GM21447 (cell line): ENCODE measurements around the gene NCKIPSD.
"Not testable (repeated sequence)": the region's sequence is repeated elsewhere in the genome, so short reads cannot be mapped to it uniquely, and the experiment has no call there.

Experiments used
- ATAC-seq: cut with Tn5 transposase; IDR thresholded peaks from one replicate; pipeline ENCODE4 v1.9.1; 2021; ENCODE audit not compliant: unreplicated experiment

NCKIPSD gene

DNA sequence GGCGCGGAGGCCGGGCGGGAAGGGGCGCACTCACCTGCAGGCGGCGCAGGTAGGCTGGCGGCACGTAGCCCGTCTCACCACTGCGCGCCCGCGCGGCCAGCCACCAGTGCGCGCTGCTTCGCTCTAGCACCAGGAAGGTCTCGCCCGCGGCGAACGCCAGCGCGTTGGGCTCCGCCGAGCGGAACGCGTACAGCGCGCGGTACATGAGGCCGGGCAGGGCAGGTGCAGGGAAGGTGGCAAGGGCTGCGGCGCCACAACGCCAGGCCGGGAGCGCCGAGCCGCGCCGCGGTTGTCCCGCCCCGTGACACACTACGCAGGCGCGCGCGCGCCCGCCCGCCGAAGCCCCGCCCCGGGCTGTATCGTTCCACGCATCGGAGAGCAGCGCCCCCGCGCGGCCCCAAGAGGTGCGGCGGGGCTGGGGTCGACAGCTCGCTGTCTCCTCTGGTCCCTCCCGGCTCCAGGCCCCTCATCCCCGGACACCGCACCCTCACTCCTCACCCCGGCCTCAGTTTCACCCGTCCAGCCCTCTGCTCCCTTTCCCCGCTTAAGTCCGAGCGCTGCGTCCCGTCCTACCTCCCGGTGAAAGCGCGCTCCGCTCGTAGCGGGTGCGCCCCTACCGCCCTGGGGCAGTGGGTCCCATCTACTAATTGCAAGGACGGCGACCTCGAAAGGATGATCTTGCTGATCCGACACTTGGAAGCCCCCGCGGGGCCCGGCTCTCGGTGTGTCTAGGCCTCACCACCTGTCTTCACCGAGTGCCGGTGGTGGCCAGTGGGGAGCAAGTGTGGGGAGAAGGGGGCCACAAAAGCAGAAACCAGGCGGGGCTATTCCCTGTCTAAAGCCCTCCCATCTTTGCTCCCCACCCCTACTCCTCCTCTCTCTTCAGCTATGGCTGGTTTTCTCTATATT is at the start of gene NCKIPSD:
NCKIPSD (minus strand) TSS at position 313 of the 909 bp plus-strand sequence; CDS start at position 205, 108 bp downstream.
- peak; percentile 64 for ATAC-seq

DNA sequence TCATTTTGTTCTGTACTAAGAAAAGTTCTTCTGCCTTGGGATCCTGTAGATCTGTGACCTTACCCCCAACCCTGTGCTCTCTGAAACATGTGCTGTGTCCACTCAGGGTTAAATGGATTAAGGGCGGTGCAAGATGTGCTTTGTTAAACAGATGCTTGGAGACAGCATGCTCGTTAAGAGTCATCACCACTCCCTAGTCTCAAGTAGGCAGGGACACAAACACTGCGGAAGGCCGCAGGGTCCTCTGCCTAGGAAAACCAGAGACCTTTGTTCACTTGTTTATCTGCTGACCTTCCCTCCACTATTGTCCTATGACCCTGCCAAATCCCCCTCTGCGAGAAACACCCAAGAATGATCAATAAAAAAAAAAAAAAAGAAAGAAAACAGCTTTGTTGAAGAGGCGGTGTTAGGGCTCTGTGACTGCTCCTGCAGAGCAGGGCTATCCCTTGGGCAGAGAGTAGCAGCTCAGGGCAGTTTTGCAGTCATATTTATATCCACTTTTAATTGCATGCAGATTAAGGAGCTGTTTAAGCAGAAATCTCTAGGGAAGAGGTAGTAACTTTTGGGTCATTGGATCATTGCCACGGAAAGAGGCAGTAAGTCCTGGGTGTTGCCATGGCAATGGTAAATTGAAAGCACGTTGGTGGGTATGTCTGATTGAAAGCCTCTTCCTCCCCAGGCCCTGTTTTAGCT is 49.5 kb upstream of the NCKIPSD start:
- not testable (repeated sequence) for ATAC-seq

- not testable (repeated sequence) for ATAC-seq
Measured at GRCh38 chr3:48734541-48734940, 48.8 kb upstream of the NCKIPSD start.

DNA sequence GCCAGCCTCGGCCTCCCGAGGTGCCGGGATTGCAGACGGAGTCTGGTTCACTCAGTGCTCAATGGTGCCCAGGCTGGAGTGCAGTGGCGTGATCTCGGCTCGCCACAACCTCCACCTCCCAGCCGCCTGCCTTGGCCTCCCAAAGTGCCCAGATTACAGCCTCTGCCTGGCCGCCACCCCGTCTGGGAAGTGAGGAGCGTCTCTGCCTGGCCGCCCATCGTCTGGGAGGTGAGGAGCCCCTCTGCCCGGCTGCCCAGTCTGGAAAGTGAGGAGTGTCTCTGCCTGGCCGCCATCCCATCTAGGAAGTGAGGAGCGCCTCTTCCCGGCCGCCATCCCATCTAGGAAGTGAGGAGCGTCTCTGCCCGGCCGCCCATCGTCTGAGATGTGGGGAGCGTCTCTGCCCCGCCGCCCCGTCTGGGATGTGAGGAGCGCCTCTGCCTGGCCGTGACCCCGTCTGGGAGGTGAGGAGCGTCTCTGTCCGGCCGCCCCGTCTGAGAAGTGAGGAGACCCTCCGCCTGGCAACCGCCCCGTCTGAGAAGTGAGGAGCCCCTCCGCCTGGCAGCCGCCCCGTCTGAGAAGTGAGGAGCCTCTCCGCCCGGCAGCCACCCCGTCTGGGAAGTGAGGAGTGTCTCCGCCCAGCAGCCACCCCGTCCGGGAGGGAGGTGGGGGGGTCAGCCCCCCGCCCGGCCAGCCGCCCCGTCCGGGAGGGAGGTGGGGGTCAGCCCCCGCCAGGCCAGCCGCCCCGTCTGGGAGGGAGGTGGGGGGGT is 48.2 kb upstream of the NCKIPSD start:
- ATAC-seq = not testable (repeated sequence)

DNA sequence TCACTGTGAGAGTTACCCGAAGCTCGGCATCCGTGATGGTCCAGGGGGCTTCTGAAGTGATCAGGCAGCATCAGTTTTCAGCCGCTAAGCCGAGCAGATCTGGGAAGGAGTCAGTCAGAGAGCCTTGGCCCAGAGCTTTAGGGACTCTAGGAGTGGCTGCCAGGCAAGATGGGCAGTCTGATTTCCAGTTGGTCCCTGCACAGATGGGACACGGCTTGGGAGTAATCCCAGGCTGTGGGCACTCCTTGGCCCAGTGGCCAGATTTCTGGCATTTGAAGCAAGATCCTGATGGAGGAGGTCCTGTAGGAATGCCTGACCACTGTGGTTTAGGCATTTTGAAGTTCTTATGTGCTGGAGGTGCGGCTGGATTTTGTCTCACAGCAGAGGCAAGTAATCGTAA is 41.8 kb upstream of the NCKIPSD start:
- ATAC-seq = no peak

- ATAC-seq = not testable (repeated sequence)
Measured at GRCh38 chr3:48725185-48725855, 39.6 kb upstream of the NCKIPSD start.

GRCh38 chr3:48723725-48724124 is 38.0 kb upstream of the NCKIPSD start:
- no peak for ATAC-seq

DNA sequence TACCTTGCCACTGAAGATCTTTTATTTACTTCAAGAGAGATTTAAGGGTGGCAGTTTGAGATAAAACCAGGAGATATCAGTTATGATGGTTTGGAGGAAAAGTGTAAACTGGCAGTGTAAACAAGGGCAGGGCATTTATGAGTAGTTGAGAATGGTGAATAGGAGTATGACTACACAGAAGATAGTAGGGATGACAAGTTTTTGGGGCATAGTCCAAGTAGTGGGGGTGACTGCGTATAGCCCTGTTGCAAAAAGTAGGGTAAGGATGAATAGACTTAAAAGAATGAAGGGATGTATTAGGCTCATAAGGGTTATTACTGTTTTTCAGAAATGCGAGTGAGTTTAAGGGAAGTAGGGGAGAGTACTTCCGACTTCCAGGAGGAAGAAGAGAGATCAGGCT is 37.6 kb upstream of the NCKIPSD start:
- not testable (repeated sequence) for ATAC-seq

- peak; percentile 96 for ATAC-seq
Measured at GRCh38 chr3:48716982-48717746, 31.4 kb upstream of the NCKIPSD start, which contains the start of gene IP6K2. IP6K2 (minus strand) TSS chr3:48717221; CDS start chr3:48695291, 21,930 bp downstream.

DNA sequence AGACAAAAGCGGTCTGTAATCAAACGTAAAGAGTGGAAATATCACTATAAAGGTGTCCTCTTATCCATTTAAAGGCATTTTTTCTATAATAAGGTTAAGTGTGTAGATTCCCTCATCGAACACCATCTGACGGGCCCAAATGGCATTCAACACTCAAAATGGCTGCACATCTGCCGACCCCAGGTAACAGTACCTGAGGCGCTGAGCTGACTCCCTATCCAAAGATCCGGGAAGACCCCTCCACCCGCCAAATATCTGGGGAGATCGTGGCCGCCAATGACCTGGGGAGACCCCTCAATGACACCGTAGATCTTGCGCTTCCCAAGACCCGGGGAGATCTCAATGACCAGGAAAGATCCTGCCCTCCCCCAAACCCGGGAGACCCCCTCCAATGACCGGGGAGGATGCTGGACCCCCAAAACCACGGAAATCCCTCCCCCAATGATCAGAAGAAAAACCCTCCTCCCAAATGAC is 30.8 kb upstream of the NCKIPSD start:
- ATAC-seq = no peak

DNA sequence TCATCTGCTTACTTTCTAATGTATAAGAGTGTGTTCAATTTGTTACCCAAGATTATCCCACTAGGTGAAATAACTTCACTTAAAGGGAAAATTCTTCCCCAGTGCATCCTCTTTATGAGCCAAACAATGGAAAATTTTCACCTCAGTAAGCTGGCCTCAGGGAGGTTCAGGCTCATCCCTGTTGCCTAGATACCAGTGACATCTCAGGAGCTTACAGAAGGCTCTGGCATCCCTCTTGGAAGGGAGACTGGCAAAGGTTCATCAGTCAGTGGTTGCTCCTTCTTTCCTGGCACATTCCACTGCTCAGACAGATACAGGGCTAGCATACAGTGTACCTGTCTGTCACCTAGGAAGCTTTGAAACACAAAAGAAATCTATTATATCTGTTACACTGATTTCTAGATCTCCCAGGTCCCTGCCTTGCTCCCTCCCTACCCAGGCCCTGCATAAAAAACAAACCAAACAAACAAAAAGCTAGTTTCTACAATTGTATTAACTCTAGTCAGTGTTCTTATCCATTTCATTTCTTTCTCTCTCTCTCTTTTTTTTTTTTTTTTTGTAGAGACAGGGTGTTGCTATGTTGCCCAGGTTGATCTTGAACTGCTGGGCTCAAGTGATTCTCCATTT is 29.6 kb upstream of the NCKIPSD start:
- no peak for ATAC-seq

DNA sequence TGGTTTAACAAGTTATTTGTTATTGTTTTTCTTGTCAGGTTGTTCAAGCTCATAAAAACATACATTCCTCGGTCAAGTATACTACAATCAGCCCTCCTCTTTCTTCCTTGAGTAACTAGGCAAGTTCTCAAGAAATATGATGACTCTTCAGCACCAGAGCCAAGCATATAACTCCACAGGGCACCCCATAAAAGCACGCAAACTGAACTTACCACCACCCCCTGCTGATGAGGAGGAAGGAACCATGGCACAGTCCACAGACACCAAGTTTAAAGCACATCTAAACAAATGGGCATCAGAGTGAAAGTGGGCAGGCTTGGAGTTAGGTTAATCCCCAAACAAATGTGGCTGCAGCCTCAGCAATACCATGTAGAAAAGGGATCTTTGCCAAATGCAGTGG is 26.0 kb upstream of the NCKIPSD start:
- no peak for ATAC-seq

- ATAC-seq = no peak
Measured at GRCh38 chr3:48709051-48709461, 23.3 kb upstream of the NCKIPSD start.

DNA sequence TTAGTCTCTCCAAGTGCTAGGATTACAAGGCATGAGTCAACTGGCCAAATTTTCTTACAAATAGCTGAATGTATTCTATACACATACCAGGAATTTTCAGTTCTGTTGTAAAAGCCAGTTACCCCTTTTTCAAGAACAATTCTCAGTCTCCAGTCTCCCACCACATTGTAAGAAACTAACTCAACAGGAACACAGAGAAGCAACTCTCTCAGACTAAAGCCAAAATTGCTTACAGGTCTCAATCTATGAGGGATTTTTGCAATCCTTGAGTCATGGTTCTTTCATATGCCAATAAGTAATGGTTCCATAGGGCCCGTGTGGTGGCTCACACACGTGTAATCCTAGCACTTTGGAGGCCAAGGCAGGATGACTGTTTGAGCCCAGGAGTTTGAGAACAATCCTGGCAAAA is 22.8 kb upstream of the NCKIPSD start:
- no peak for ATAC-seq

GRCh38 chr3:48707157-48707556 is 21.4 kb upstream of the NCKIPSD start:
- no peak for ATAC-seq

GRCh38 chr3:48702320-48702920 is 16.7 kb upstream of the NCKIPSD start:
- no peak for ATAC-seq

DNA sequence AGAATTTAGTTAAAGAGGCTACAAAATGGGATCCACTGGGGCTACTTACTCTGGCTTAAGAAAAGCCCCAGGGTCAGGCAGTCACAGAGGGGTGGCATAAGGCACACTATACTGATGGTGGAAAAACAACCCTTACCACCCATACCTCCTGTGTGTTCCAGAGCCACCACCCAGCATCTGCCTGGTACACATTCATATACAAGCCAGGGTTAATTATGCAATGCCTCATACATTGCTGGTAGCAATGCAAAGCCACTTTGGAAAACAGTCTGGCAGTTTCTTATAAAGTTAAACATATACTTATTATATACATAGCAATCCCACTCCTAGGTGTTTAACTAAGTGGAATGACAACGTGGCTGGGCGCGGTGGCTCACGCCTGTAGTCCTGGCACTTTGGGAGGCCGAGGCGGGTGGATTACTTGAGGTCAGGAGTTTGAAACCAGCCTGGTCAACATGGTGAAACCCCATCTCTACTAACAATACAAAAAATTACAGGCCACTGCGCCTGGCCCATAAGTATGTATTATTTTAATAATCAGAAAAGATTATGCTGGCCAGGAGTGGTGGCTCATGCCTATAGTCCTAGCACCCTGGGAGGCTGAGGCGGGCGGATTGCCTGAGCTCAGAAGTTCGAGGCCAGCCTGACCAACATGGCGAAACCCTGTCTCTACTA is 15.2 kb upstream of the NCKIPSD start:
- ATAC-seq = no peak

DNA sequence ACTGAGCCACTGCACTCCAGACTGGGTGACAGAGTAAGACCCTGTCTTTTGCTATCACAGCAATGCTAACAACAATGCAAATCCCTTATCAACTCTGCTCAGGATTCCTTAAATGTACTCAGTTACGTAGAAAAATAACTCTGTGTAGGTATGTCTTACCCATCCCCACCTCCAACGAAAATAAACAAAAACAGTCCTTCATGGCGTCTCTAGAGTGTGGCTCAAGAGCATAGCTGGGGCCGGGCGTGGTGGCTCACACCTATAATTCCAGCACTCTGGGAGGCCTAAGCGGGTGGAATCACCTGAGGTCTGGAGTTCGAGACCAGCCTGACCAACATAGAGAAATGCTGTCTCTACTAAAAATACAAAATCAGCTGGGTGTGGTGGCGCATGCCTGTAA is 13.2 kb upstream of the NCKIPSD start:
- ATAC-seq = no peak
